Ovary (tissue), 9 donors: ENCODE measurements around the gene GUCY1A1. TPM values are rescaled to one million over a fixed set of nuclear protein-coding genes. Genes with fewer than 3 reads are reported as not detected.

Source experiments
- DNase-seq, 5 donors: peaks; one replicate each; pipeline ENCODE4 v3.0.0-alpha.2; 2019 to 2020
- H3K27ac ChIP-seq, 2 donors: fragments of 200-600 bp; one replicate each; pipeline versions ENCODE4 v1.5.1 to v1.8.0; 2019 to 2022
- H3K27me3 ChIP-seq: fragments of 200-600 bp; one replicate; pipeline ENCODE4 v1.8.0; 2022
- H3K36me3 ChIP-seq: fragments of 200-600 bp; sonication (generic); one replicate; pipeline ENCODE4 v1.5.1; 2019
- H3K4me1 ChIP-seq: one replicate; pipeline ENCODE4 v1.8.1; 2013; ENCODE audit warnings: mild to moderate bottlenecking, moderate library complexity; ENCODE audit not compliant: insufficient read depth
- H3K4me3 ChIP-seq: fragments of 200-600 bp; sonication (generic); one replicate; pipeline ENCODE4 v1.5.1; 2017
- H3K9me3 ChIP-seq, 2 donors: fragments of 200-600 bp in 1 of 2; sonication (generic) in 1 of 2; one replicate each; pipeline versions ENCODE4 v1.5.1 to v1.8.1; 2013 to 2019; ENCODE audit warnings: mild to moderate bottlenecking in 1 of 2, moderate library complexity in 1 of 2
- CTCF ChIP-seq, 3 donors: fragments of 450-650 bp in 2 of 3; fragments of 200-600 bp in 1 of 3; IDR thresholded peaks; one replicate each; pipeline versions ENCODE4 v1.5.1 to v1.8.0; 2016 to 2022; ENCODE audit warnings: antibody characterized with exemption in 3 of 3, mild to moderate bottlenecking in 1 of 3
- EP300 ChIP-seq: sonication (generic); formaldehyde crosslinking; IDR thresholded peaks from one replicate; pipeline ENCODE4 v1.6.1; 2017; ENCODE audit warnings: antibody characterized with exemption
- POLR2A ChIP-seq: fragments of 450-650 bp; IDR thresholded peaks from one replicate; pipeline ENCODE4 v1.6.1; 2017; ENCODE audit warnings: antibody characterized with exemption, mild to moderate bottlenecking, moderate library complexity
- WGBS, 3 donors: extraction: QIAGEN DNeasy Blood & Tissue Kit in 1 of 3; methylation state at CpG; one replicate each; pipeline versions ENCODE4 v1.1.5 to v1.1.7; 2013 to 2017; 5-methylcytosine and 5-hydroxymethylcytosine counted together
- intact Hi-C, 4 donors: fragments of 100-400 bp; cut with DNase I; formaldehyde crosslinking; loops; one replicate each; pipeline versions ENCODE4 v1.11.0 to v1.15.1; 2022 to 2023
- polyA plus RNA-seq, 2 donors: library from polyadenylated mRNA; stranded (reverse); fragments of 200-250 nt in 1 of 2; fragments of 350-450 nt in 1 of 2; fragmentation: Illumina TruSeq in 1 of 2; extraction: RNeasy Lipid Tissue Mini Kit (QIAGEN cat#74804) in 1 of 2; gene quantifications; one replicate each; pipeline ENCODE4 v1.2.3, GENCODE V29; 2013 to 2014
- total RNA-seq, 7 donors: library from RNA; depleted of rRNA in 2 of 7; stranded (reverse); fragments of >200 nt in 2 of 7; fragmentation: NEBNext Ultra II Directional in 3 of 7; extraction: Animal tissue kit (Norgen Biotek cat#: 25700) in 3 of 7; gene quantifications; one replicate each; pipeline versions ENCODE4 v1.1.0 to v1.2.4, GENCODE V29; 2016 to 2023
- donor health status: DM: no; HTN: no; CAD: no; lungs with moderate emphysema.
- donor health status: DM: no; HTN: no; CAD: no.
- donor health status: Bipolar disorder and iron deficiency.
- donor health status: DM: yes; HTN: yes; CAD: no.
- donor health status: DM: no; HTN: no; CAD: no.
- donor health status: DM: yes; HTN: yes; CAD: no.

GUCY1A1 gene
- total and polyA plus RNA-seq, 9 donors: 3.0 to 26.9 (median 6.4) TPM

GRCh38 chr4:155766622-155767021 lies 100.0 kb downstream of the GUCY1A1 start:
- H3K36me3 ChIP-seq: no peaks in the 10 kb centered on the region
- no peaks in the 10 kb centered on the region for H3K4me1 ChIP-seq
- no peak overlapping the region for H3K27ac ChIP-seq
- H3K27me3 ChIP-seq: no peaks in the 10 kb centered on the region
- 78 to 87% (median 85%) methylated on average over 2 of the region's 2 CpGs for WGBS, 3 donors
- TF ChIP-seq POLR2A (no peak), CTCF (IDR thresholded peaks at IDR 0.05) (no peak), EP300 (no peak)
- no peak overlapping the region for H3K4me3 ChIP-seq
- intact Hi-C loops: no loop called here
- H3K9me3 ChIP-seq: no peaks in the 10 kb centered on the region
- no peak for DNase-seq

- no peak overlapping the region for H3K4me3 ChIP-seq
- intact Hi-C loops: no loop called here
- TF ChIP-seq CTCF (IDR thresholded peaks at IDR 0.05) (no peak), EP300 (no peak), POLR2A (no peak)
- no peak for DNase-seq
- no peaks in the 10 kb centered on the region for H3K9me3 ChIP-seq
- no peaks in the 10 kb centered on the region for H3K4me1 ChIP-seq
- H3K36me3 ChIP-seq: no peaks in the 10 kb centered on the region
- H3K27me3 ChIP-seq: no peaks in the 10 kb centered on the region
- no peak overlapping the region for H3K27ac ChIP-seq
These were observed 101.7 kb downstream of the GUCY1A1 start for GRCh38 chr4:155768370-155768769.

- intact Hi-C loops: no loop called here
- no peaks in the 10 kb centered on the region for H3K9me3 ChIP-seq
- H3K4me1 ChIP-seq: no peaks in the 10 kb centered on the region
- no peaks in the 10 kb centered on the region for H3K27me3 ChIP-seq
- no peak for TF ChIP-seq CTCF (IDR thresholded peaks at IDR 0.05)
- TF ChIP-seq EP300: no peak
- no peak for TF ChIP-seq POLR2A
- WGBS, 3 donors: 74 to 88% (median 77%) methylated on average over 2 of the region's 2 CpGs
- H3K36me3 ChIP-seq: no peaks in the 10 kb centered on the region
- no peak overlapping the region for H3K27ac ChIP-seq
- H3K4me3 ChIP-seq: no peak overlapping the region
- no peak for DNase-seq
These were observed 102.4 kb downstream of the GUCY1A1 start for GRCh38 chr4:155769090-155769489.

GRCh38 chr4:155772459-155773195 lies 106.0 kb downstream of the GUCY1A1 start:
- H3K4me1 ChIP-seq: no peaks in the 10 kb centered on the region
- no peak for DNase-seq
- no peaks in the 10 kb centered on the region for H3K36me3 ChIP-seq
- 85 to 90% (median 87%) methylated on average over 8 of the region's 8 CpGs for WGBS, 3 donors
- H3K27me3 ChIP-seq: no peaks in the 10 kb centered on the region
- no peaks in the 10 kb centered on the region for H3K9me3 ChIP-seq
- no peak overlapping the region for H3K4me3 ChIP-seq
- TF ChIP-seq EP300: no peak
- TF ChIP-seq CTCF (IDR thresholded peaks at IDR 0.05): no peak
- no peak for TF ChIP-seq POLR2A
- intact Hi-C loops: no loop called here
- H3K27ac ChIP-seq: no peak overlapping the region
